HG03159 (cell line): Measurements from ENCODE around the gene ZNF20.
"Not testable (repeated sequence)": the region's sequence is repeated elsewhere in the genome, so short reads cannot be mapped to it uniquely, and the experiment has no call there.

Experiments used
- ATAC-seq: cut with Tn5 transposase; IDR thresholded peaks from one replicate; pipeline ENCODE4 v1.9.1; 2021; ENCODE audit warnings: mild to moderate bottlenecking, moderate library complexity; ENCODE audit not compliant: unreplicated experiment

ZNF20 gene

DNA sequence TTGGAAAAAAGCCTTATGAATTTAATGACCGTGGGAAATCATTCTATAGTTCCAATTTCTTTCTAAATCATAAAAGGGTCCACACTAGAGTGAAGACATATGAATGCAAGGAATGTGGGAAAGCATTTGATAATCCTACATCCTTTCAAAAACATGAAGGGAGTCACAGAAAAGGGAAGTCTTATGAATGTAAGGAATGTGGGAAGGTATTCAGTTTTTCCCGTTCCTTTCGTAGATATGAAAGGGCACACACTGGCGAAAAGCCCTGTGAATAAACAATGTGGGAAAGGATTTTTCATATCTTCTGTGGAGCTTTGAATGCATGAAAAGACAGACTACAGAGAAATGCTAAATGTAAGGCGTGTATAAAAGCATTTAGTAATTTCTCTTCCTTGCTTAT is 27.0 kb downstream of the ZNF20 start:
- ATAC-seq = no peak

DNA sequence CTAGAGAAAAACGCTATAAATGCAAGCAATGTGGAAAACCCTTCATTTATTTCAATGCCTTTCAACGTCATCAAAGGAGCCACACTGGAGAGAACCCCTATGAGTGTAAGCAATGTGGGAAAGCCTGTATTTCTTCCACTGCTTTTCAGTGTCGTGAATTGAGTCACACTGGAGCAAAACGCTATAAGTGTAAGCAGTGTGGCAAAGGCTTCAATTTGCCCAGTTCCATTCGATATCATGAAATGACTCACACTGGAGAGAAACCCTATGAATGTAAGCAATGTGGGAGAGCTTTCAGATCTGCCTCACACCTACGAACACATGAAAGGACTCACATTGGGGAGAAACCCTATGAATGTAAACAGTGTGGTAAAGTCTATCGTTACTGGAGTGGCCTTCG is 27.4 kb downstream of the ZNF20 start:
- no peak for ATAC-seq

DNA sequence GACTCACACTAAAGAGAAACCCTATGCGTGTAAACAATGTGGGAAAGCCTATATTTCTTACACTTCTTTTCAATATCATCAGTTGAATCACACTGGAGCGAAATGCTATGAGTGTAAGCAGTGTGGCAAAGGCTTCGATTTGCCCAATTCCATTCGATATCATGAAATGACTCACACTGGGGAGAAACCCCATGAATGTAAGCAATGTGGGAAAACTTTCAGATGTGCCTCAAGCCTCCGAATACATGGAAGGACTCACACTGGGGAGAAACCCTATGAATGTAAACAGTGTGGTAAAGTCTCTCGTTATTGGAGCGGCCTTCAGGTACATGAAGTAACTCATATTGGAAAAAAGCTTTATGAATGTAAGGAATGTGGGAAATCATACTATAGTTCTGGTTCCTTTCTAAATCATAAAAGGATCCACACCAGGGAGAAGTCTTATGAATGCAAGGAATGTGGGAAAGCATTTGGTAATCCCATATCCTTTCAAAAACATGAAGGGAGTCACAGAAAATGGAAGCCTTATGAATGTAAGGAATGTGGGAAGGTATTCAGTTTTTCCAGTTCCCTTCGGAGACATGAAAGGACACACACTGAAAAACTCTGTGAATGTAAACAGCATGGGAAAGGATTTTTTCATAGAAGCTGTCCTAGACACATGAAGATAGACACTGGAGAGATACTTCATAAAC is 28.1 kb downstream of the ZNF20 start:
- no peak for ATAC-seq

DNA sequence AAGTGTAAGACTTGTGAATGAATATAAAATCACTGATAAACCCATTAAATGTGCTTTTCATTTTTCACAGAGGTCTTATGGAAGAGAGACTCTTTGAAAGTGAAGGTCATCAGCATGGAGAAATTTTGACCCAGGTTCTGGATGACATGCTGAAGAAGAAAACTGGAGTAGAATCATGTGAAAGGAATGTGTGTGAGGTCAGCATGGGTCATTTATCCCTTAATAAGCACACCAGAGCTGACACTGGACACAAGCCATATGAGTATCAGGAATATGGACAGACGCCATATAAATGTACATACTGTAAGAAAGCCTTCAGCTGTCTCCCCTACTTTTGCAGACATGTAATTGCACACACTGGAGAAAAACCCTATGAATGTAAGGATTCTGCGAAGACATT is 29.0 kb downstream of the ZNF20 start:
- no peak for ATAC-seq

DNA sequence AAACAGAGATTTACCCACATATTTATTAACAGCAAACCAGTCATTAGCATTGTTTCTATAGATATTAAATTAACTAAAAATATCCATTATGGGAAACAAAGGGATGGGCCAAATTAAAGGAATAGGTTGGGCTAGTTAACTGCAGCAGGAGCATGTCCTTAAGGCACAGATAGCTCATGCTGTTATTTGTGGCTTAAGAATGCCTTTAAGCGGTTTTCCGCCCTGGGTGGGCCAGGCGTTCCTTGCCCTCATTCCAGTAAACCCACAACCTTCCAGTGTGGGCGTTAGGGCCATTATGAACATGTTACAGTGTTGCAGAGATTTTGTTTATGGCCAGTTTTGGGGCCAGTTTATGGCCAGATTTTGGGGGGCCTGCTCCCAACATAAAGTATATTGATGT is 36.2 kb downstream of the ZNF20 start:
- not testable (repeated sequence) for ATAC-seq

DNA sequence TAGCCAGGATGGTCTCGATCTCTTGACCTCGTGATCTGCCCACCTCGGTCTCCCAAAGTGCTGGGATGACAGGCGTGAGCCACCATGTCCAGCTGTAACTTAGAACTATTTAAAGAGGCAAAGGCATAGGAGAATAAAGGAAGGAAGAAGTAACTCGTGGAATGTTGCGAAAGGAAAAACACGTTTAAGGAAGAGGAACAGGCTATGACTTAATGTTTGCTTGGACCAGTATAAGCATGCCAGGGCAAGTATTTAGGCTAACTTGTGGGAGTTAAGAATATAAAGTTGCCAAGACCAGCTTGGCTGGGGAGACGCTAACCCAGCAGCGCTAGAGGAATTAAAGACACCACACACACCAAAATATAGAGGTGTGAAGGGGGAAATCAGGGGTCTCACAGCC is 42.1 kb downstream of the ZNF20 start:
- ATAC-seq = no peak

DNA sequence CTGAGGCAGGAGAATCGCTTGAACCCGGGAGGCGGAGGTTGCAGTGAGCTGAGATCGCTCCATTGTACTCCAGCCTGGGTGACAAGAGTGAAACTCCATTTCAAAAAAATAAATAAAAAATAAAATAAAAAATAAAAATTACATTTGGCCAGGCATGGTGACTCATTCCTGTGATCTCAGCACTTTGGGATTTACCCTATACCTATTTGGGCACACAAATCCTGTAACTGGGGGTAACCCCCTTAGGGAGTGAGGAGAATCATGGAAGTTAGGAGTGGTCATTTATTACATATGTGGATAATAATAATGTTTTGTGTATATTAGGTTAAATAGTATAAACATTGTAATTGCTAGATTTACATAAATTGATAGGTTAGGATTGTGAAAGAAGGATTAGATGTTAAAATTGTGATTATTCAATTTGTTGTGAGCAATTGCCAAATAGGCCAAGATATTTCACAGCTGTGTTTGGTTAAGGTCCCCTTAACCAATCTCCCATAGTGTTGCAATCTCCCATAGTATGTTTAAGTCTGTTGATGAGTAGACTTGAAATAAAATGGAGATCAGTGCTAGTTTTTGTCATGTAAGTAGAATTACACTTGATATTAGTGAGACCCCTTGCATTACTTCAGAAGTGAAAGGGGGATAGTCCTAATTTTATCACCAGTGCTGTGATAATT is 44.9 kb downstream of the ZNF20 start:
- ATAC-seq = no peak

DNA sequence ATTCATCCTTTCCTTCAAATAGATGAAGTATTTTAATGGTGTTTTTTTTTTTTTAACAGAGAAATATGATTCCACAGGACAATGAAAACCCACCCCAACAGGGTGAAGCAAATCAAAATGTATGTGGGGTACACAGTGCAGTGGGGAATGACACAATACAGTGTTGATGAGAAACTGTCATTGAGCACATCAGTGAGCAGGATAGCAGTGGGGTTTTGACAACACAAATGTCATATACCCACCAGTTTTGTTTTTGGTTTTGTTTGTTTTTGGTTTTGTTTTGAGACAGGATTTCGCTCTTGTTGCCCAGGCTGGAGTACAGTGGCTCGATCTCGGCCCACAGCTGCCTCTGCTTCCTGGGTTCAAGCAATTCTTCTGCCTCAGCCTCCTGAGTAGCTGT is 46.4 kb downstream of the ZNF20 start:
- ATAC-seq = no peak

DNA sequence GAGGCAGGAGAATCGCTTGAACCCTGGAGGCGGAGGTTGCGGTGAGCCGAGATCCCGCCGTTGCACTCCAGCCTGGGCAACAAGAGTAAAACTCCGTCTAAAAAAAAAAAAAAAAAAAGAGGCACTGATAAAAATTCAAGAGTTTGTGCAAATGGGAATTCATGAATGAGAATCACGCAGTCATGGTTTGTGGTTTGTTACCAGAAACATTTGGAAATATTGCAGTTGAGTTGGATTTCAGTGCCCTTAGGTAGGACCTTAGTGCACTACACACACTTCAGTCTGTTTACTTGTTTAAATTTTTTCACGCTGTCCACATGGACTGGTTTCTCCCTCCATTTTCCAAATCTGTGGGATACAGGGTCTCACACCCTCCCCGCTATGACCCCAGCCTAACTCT is 47.2 kb downstream of the ZNF20 start:
- no peak for ATAC-seq

DNA sequence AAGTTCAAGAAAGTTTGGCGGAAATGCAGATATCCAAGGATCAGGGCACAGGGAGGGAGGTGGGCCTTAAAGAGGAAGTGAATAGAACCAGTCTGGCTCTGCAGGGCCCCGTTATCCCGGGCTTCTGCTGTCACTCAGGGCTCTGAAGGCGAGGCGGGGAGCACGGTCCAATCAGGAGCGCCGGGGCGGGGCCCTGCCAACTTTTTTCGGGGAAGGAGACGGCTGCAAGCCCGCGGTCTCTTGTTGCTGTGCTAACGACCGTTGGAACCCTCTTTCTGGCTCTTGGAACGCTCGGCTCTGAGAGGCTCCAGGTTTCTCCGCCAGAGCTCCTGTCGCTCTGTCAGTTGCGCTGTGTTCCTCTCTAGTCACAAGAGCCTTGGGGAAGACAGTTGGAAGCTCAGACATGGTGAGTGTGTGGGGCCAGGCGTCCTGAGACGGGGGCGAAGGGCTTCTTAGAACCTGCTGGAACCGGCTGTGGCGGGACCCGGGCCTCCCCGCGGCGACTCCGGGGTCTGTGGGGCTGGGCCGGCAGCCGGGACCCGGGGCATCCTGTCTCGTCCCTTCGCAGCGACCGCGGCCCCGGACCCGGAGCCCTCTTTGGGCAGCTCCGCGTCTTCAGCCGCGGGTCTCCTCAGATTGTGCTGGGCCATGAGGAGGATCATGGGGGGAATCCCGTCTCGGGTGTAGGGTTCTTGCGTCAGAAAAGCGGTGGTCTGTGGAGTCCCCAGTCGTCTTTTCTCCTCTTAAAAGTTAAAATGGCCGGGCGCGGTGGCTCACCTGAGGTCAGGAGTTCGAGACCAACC is 47.9 kb downstream of the ZNF20 start:
- peak; percentile 72 for ATAC-seq

DNA sequence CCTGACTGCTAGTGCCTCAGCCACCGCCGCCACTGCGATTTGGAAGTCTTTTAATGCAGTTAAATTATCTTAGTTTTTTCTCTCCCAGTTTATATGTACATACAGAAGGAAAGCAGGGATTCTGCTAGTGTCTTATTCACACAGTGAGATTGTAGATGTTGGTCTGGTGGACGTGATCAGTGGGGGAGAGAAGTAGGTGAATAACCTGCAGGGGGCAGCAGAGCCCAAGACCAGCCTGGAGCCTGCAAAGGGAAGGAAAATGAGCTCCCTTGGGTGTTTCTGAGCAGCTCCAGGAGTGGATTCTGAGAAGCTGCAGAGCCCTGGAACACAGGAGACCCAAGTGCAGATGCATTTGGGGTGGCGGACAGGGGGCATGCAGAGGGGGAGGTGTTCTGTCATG is 49.3 kb downstream of the ZNF20 start:
- no peak for ATAC-seq

DNA sequence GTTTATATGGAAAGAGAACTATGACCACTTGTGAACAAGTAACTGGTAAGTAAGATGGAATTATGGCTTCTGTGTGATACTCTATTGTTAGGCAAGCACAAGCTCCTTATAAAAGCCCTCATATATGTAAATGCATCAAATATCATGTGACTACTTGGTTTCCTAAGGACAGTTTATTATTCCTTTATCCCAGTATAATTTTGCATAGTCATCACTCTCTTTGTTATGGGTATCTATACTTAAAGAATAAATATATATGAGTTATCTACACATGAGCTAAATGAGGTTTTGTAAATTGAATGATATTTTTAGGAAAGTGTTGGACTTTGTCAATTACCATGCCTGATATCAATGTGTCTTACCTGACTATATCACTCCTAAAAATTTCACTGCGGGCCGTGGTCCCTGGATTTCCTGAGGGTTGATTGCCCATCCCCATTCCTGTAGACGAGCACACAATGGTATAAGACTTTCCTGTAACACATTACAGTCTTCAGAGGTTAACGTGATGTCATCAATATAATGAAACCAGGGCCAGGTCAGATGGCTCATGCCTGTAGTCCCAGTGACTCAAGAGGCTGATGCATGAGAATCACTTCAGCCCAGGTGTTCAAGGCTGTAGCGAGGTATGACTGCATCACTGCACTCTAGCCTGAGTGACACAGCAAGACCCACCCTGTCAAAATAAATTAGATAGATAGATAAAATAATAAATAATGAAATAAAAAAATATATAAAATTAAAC is 54.9 kb downstream of the ZNF20 start:
- no peak for ATAC-seq

DNA sequence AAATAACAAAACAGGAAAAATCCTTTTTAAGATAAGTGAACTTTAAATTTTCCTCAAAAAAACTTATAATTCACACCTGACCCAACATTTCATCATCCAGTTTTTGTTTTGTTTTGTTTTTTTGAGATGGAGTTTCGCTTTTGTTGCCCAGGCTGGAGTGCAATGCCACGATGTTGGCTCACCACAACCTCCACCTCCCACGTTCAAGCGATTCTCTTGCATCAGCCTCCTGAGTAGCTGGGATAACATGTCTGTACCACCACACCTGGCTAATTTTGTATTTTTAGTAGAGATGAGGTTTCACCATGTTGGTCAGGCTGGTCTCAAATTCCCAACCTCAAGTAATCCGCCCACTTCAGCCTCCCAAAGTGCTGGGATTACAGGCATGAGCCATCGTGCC is 56.8 kb downstream of the ZNF20 start:
- ATAC-seq = not testable (repeated sequence)
